ENCODE measurements around the gene HSD17B12. TPM values are rescaled to one million over a fixed set of nuclear protein-coding genes. Genes with fewer than 3 reads are reported as not detected.

HSD17B12 gene
- total RNA-seq, 1 donor from 2014 or later = 84.7 TPM

DNA sequence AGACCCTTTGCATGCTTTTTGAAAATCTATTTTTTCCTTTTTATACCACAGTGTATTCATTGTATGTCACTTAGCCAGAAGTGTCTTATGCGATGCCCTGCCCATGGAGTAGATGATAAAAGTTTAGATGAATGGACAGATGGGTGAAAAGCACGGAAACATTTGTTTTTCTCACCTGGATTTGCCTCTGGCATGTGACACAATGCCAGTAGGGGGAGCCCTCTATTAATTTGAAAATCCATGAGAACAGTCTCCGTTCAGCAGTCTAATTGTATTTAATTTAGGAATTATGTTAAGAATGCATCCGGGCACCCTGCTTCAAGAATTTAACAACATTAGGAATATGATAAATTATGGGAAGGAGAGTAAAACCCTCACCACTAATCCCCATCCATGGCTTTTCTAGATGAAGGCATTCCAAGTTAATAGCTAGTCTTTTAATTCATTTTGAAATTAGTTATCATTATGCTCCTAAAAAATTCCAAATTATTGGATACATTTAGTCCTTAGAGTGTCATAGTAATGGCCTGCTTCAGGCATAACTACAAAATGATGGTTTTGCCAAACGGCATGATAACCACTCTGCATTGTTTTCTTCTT, 144.8 kb downstream of the HSD17B12 start:
- no peaks in the 10 kb centered on the region for H3K27me3 ChIP-seq (ENCODE audit: control insufficient read depth, insufficient read depth, low read length)
- no peaks in the 10 kb centered on the region for H3K36me3 ChIP-seq (ENCODE audit: control insufficient read depth, insufficient read depth, low read length)
- H3K4me3 ChIP-seq (ENCODE audit: low read depth, low read length) = no peak overlapping the region
- peak; percentile 79 for TF ChIP-seq CTCF (IDR thresholded peaks at IDR 0.05; ENCODE audit: insufficient read depth, low read length, poor library complexity, severe bottlenecking)
- no peak for DNase-seq (ENCODE audit: low read depth)

GRCh38 chr11:43830928-43831440, 150.4 kb downstream of the HSD17B12 start:
- peak; percentile 100 for DNase-seq (ENCODE audit: low read depth)
- no peak for TF ChIP-seq CTCF (IDR thresholded peaks at IDR 0.05; ENCODE audit: insufficient read depth, low read length, poor library complexity, severe bottlenecking)
- Histone ChIP-seq H3K27me3 (ENCODE audit: control insufficient read depth, insufficient read depth, low read length) (no peaks in the 10 kb centered on the region), H3K4me3 (ENCODE audit: low read depth, low read length) (no peak overlapping the region), H3K36me3 (ENCODE audit: control insufficient read depth, insufficient read depth, low read length) (no peaks in the 10 kb centered on the region)

DNA sequence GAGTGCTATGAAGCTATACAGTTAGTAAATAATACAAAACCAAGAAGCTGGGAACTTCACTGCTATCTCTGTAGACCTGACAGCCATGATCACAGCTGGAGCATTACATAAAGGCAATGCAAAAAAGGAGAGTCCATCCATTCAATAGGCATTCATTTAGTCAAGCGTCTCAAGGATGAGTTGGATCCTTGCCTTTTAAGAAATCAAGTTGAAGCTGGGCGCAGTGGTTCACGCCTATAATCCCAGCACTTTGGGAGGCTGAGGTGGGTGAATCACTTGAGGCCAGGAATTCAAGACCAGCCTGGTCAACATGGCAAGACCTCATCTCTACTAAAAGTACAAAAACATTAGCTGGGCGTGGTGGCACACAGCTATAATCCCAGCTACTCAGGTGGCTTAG, 152.0 kb downstream of the HSD17B12 start:
- H3K4me3 ChIP-seq (ENCODE audit: low read depth, low read length) = no peak overlapping the region
- H3K27me3 ChIP-seq (ENCODE audit: control insufficient read depth, insufficient read depth, low read length) = no peaks in the 10 kb centered on the region
- no peak for TF ChIP-seq CTCF (IDR thresholded peaks at IDR 0.05; ENCODE audit: insufficient read depth, low read length, poor library complexity, severe bottlenecking)
- H3K36me3 ChIP-seq (ENCODE audit: control insufficient read depth, insufficient read depth, low read length) = no peaks in the 10 kb centered on the region
- DNase-seq (ENCODE audit: low read depth) = no peak

DNA sequence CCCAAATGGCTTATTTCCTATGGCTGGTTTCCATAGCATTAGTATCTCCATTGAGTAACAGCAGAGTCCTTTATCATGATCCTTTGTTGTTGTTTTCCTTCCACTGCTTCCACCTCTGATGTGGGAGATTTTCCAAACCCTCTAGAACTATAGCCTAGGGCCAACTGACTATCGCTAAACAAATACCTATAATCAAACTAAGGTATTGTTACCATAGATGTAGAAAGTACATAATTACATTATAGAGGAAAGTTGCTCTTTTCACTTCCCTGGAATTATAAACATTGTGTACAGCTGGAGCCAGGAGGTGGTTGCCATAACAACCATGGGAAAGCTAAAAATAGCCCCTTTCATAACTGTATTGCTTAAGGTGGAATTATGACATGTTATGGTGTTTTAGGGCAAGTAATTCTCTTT, 153.1 kb downstream of the HSD17B12 start:
- no peak for DNase-seq (ENCODE audit: low read depth)
- Histone ChIP-seq H3K36me3 (ENCODE audit: control insufficient read depth, insufficient read depth, low read length) (no peaks in the 10 kb centered on the region), H3K27me3 (ENCODE audit: control insufficient read depth, insufficient read depth, low read length) (no peaks in the 10 kb centered on the region), H3K4me3 (ENCODE audit: low read depth, low read length) (no peak overlapping the region)
- no peak for TF ChIP-seq CTCF (IDR thresholded peaks at IDR 0.05; ENCODE audit: insufficient read depth, low read length, poor library complexity, severe bottlenecking)

DNA sequence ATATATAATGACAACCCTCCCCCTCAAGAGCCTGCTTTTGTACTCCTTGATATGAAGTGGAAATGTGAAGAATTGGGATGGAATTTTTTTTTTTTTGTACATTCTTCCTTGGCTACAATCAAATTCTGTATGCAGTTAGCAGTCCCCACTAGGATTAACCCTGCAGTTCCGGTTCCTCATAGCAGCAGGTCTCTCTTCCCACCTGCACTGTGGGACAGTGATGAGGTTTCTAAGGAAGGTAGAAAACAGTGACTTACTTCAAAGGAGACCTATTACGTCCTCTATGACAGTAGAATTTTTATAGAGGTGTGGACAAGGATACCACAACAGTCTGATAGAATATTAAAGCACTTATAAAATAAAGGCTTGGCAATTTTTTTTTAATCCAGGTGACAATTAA, 153.7 kb downstream of the HSD17B12 start:
- DNase-seq (ENCODE audit: low read depth) = no peak
- Histone ChIP-seq H3K27me3 (ENCODE audit: control insufficient read depth, insufficient read depth, low read length) (no peaks in the 10 kb centered on the region), H3K36me3 (ENCODE audit: control insufficient read depth, insufficient read depth, low read length) (no peaks in the 10 kb centered on the region), H3K4me3 (ENCODE audit: low read depth, low read length) (no peak overlapping the region)
- no peak for TF ChIP-seq CTCF (IDR thresholded peaks at IDR 0.05; ENCODE audit: insufficient read depth, low read length, poor library complexity, severe bottlenecking)

DNA sequence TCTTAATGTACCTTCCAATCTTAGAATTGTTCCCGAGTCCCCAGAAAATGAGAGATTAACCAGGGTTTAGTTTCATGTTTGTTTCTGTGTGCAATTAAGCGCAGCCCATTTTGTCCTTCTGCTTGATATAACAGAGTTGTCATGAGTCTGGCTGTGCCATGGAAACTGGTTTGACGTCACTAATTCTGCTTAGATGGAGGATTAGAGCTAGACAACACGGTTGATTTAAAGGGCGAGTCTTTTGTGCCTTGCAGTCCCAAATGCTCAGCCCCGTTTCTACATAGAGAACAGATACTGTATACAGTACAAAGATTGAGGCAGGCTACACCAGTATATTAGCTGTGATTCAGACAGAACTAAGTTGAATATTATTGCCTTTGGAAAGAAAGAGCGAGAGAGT, 154.6 kb downstream of the HSD17B12 start:
- Histone ChIP-seq H3K36me3 (ENCODE audit: control insufficient read depth, insufficient read depth, low read length) (no peaks in the 10 kb centered on the region), H3K4me3 (ENCODE audit: low read depth, low read length) (no peak overlapping the region), H3K27me3 (ENCODE audit: control insufficient read depth, insufficient read depth, low read length) (no peaks in the 10 kb centered on the region)
- no peak for DNase-seq (ENCODE audit: low read depth)
- TF ChIP-seq CTCF (IDR thresholded peaks at IDR 0.05; ENCODE audit: insufficient read depth, low read length, poor library complexity, severe bottlenecking) = no peak
